ENCODE results near the gene DOCK8. TPM values are rescaled to one million over a fixed set of nuclear protein-coding genes. Genes with fewer than 3 reads are reported as not detected.
"Not testable (repeated sequence)": the region's sequence is repeated elsewhere in the genome, so short reads cannot be mapped to it uniquely, and the experiment has no call there.

The DOCK8 gene
- total RNA-seq, 8 experiments from 2014 or later: 0.05 to 6.1 (median 0.18) TPM

GRCh38 chr9:216866-217265, 2.2 kb downstream of the DOCK8 start:
- H3K4me3 ChIP-seq: no peak overlapping the region
- ATAC-seq (replicated peaks in 6 of 8): no peak
- H3K4me1 ChIP-seq (replicated peaks in 1 of 2): no peaks in the 10 kb centered on the region
- in situ Hi-C loops (cut with MboI; ENCODE audit: low pct_unique_long_range_greater_than_20kb in 2 of 9, low sequenced_read_pairs in 9 of 9, unreplicated experiment in 9 of 9): no loop called here
- no peak overlapping the region for H3K27ac ChIP-seq
- WGBS, 10 experiments: 0 to 67% (median 45%) methylated on average over 1 of the region's 1 CpG; no CpG with 5 or more reads in 4 of the 10 experiments

GRCh38 chr9:217950-218349, 3.3 kb downstream of the DOCK8 start:
- 0 to 100% (median 85%) methylated on average over 1 to 2 of the region's 2 CpGs; no CpG with 5 or more reads in 2 of the 10 experiments for WGBS, 10 experiments
- Histone ChIP-seq H3K4me3 (no peak overlapping the region), H3K4me1 (replicated peaks in 1 of 2) (no peaks in the 10 kb centered on the region), H3K27ac (no peak overlapping the region)
- in situ Hi-C loops (cut with MboI; ENCODE audit: low pct_unique_long_range_greater_than_20kb in 2 of 9, low sequenced_read_pairs in 9 of 9, unreplicated experiment in 9 of 9): no loop called here
- ATAC-seq (replicated peaks in 6 of 8): no peak

- in situ Hi-C loops (cut with MboI; ENCODE audit: low pct_unique_long_range_greater_than_20kb in 2 of 9, low sequenced_read_pairs in 9 of 9, unreplicated experiment in 9 of 9); ATAC-seq (replicated peaks in 6 of 8); H3K27ac ChIP-seq; H3K4me3 ChIP-seq; H3K4me1 ChIP-seq (replicated peaks in 1 of 2): not testable (repeated sequence)
- 53 to 100% (median 74%) methylated on average over 1 to 7 of the region's 7 CpGs; no CpG with 5 or more reads in 4 of the 10 experiments for WGBS, 10 experiments
These were observed 4.4 kb downstream of the DOCK8 start for GRCh38 chr9:219036-219435.

- no peaks in the 10 kb centered on the region for H3K4me1 ChIP-seq (replicated peaks in 1 of 2)
- no peak overlapping the region for H3K4me3 ChIP-seq
- in situ Hi-C loops (cut with MboI; ENCODE audit: low pct_unique_long_range_greater_than_20kb in 2 of 9, low sequenced_read_pairs in 9 of 9, unreplicated experiment in 9 of 9): no loop called here
- 0 to 100% (median 60%) methylated on average over 1 to 5 of the region's 7 CpGs; no CpG with 5 or more reads in 1 of the 10 experiments for WGBS, 10 experiments
- ATAC-seq (replicated peaks in 6 of 8): no peak
- H3K27ac ChIP-seq: no peak overlapping the region
These were observed 5.2 kb downstream of the DOCK8 start for GRCh38 chr9:219670-220365.

GRCh38 chr9:221989-222776, 7.5 kb downstream of the DOCK8 start:
- Histone ChIP-seq H3K4me1 (replicated peaks in 1 of 2) (no peaks in the 10 kb centered on the region), H3K27ac (no peak overlapping the region), H3K4me3 (no peak overlapping the region)
- in situ Hi-C loops (cut with MboI; ENCODE audit: low pct_unique_long_range_greater_than_20kb in 2 of 9, low sequenced_read_pairs in 9 of 9, unreplicated experiment in 9 of 9): no loop called here
- 22 to 80% (median 58%) methylated on average over 2 to 6 of the region's 6 CpGs for WGBS, 10 experiments
- ATAC-seq (replicated peaks in 6 of 8): no peak

- Histone ChIP-seq H3K4me1 (replicated peaks in 1 of 2) (no peaks in the 10 kb centered on the region), H3K27ac (no peak overlapping the region), H3K4me3 (no peak overlapping the region)
- in situ Hi-C loops (cut with MboI; ENCODE audit: low pct_unique_long_range_greater_than_20kb in 2 of 9, low sequenced_read_pairs in 9 of 9, unreplicated experiment in 9 of 9): no loop called here
- no peak for ATAC-seq (replicated peaks in 6 of 8)
- 0 to 95% (median 54%) methylated on average over 1 to 3 of the region's 3 CpGs; no CpG with 5 or more reads in 3 of the 10 experiments for WGBS, 10 experiments
These were observed 8.5 kb downstream of the DOCK8 start for GRCh38 chr9:223152-223551.

- in situ Hi-C loops (cut with MboI; ENCODE audit: low pct_unique_long_range_greater_than_20kb in 2 of 9, low sequenced_read_pairs in 9 of 9, unreplicated experiment in 9 of 9): no loop called here
- ATAC-seq (replicated peaks in 6 of 8): no peak
These were observed 9.4 kb downstream of the DOCK8 start for GRCh38 chr9:224026-224425.

GRCh38 chr9:224582-225520, 10.2 kb downstream of the DOCK8 start:
- WGBS, 10 experiments: 48 to 100% (median 82%) methylated on average over 1 to 2 of the region's 3 CpGs; no CpG with 5 or more reads in 4 of the 10 experiments
- H3K4me1 ChIP-seq (replicated peaks in 1 of 2): no peaks in the 10 kb centered on the region
- no peak overlapping the region for H3K27ac ChIP-seq
- peak in 2 of 8 experiments; percentile 61 to 65 for ATAC-seq (replicated peaks in 6 of 8)
- in situ Hi-C loops (cut with MboI; ENCODE audit: low pct_unique_long_range_greater_than_20kb in 2 of 9, low sequenced_read_pairs in 9 of 9, unreplicated experiment in 9 of 9): no loop called here
- H3K4me3 ChIP-seq: no peak overlapping the region

More at GRCh38 chr9:224026-224425, 9.4 kb downstream of the DOCK8 start:
- Histone ChIP-seq H3K4me1 (replicated peaks in 1 of 2) (no peaks in the 10 kb centered on the region), H3K27ac (no peak overlapping the region), H3K4me3 (no peak overlapping the region)
- 8 to 100% (median 86%) methylated on average over 2 to 5 of the region's 5 CpGs for WGBS, 10 experiments

- no peak for ATAC-seq (replicated peaks in 6 of 8)
These were observed 13.2 kb downstream of the DOCK8 start for GRCh38 chr9:227860-228259.

GRCh38 chr9:228929-229695, 14.4 kb downstream of the DOCK8 start:
- H3K4me1 ChIP-seq (replicated peaks in 1 of 2): no peaks in the 10 kb centered on the region
- WGBS, 10 experiments: 0 to 100% (median 63%) methylated on average over 1 to 5 of the region's 5 CpGs
- no peak overlapping the region for H3K4me3 ChIP-seq
- no peak overlapping the region for H3K27ac ChIP-seq
- in situ Hi-C loops (cut with MboI; ENCODE audit: low pct_unique_long_range_greater_than_20kb in 2 of 9, low sequenced_read_pairs in 9 of 9, unreplicated experiment in 9 of 9): no loop called here
- no peak for ATAC-seq (replicated peaks in 6 of 8)

More at GRCh38 chr9:227860-228259, 13.2 kb downstream of the DOCK8 start:
- Histone ChIP-seq H3K27ac (no peak overlapping the region), H3K4me3 (no peak overlapping the region), H3K4me1 (replicated peaks in 1 of 2) (no peaks in the 10 kb centered on the region)
- in situ Hi-C loops (cut with MboI; ENCODE audit: low pct_unique_long_range_greater_than_20kb in 2 of 9, low sequenced_read_pairs in 9 of 9, unreplicated experiment in 9 of 9): no loop called here
- WGBS, 10 experiments: 0 to 100% (median 75%) methylated on average over 1 to 3 of the region's 3 CpGs

- in situ Hi-C loops (cut with MboI; ENCODE audit: low pct_unique_long_range_greater_than_20kb in 2 of 9, low sequenced_read_pairs in 9 of 9, unreplicated experiment in 9 of 9): not testable (repeated sequence)
- 67% methylated on average over 1 of the region's 1 CpG; no CpG with 5 or more reads in 9 of the 10 experiments for WGBS, 10 experiments
These were observed 17.0 kb downstream of the DOCK8 start for GRCh38 chr9:231625-232024.

GRCh38 chr9:233708-234107, 19.0 kb downstream of the DOCK8 start:
- in situ Hi-C loops (cut with MboI; ENCODE audit: low pct_unique_long_range_greater_than_20kb in 2 of 9, low sequenced_read_pairs in 9 of 9, unreplicated experiment in 9 of 9); ATAC-seq (replicated peaks in 6 of 8); H3K27ac ChIP-seq; H3K4me1 ChIP-seq (replicated peaks in 1 of 2); H3K4me3 ChIP-seq: not testable (repeated sequence)
- no CpG with 5 or more reads among the region's 1 CpG for WGBS, 10 experiments

More at GRCh38 chr9:231625-232024, 17.0 kb downstream of the DOCK8 start:
- ATAC-seq (replicated peaks in 6 of 8); H3K27ac ChIP-seq; H3K4me1 ChIP-seq (replicated peaks in 1 of 2); H3K4me3 ChIP-seq: not testable (repeated sequence)
